Islet precursor cell (in vitro differentiated cells): ENCODE measurements around the gene DAGLB.
"Not testable (repeated sequence)": the region's sequence is repeated elsewhere in the genome, so short reads cannot be mapped to it uniquely, and the experiment has no call there.

Experiments
- DNase-seq: peaks from one replicate; pipeline ENCODE4 v3.0.0-alpha.2; 2018

DAGLB gene, protein sequence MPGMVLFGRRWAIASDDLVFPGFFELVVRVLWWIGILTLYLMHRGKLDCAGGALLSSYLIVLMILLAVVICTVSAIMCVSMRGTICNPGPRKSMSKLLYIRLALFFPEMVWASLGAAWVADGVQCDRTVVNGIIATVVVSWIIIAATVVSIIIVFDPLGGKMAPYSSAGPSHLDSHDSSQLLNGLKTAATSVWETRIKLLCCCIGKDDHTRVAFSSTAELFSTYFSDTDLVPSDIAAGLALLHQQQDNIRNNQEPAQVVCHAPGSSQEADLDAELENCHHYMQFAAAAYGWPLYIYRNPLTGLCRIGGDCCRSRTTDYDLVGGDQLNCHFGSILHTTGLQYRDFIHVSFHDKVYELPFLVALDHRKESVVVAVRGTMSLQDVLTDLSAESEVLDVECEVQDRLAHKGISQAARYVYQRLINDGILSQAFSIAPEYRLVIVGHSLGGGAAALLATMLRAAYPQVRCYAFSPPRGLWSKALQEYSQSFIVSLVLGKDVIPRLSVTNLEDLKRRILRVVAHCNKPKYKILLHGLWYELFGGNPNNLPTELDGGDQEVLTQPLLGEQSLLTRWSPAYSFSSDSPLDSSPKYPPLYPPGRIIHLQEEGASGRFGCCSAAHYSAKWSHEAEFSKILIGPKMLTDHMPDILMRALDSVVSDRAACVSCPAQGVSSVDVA

DNA sequence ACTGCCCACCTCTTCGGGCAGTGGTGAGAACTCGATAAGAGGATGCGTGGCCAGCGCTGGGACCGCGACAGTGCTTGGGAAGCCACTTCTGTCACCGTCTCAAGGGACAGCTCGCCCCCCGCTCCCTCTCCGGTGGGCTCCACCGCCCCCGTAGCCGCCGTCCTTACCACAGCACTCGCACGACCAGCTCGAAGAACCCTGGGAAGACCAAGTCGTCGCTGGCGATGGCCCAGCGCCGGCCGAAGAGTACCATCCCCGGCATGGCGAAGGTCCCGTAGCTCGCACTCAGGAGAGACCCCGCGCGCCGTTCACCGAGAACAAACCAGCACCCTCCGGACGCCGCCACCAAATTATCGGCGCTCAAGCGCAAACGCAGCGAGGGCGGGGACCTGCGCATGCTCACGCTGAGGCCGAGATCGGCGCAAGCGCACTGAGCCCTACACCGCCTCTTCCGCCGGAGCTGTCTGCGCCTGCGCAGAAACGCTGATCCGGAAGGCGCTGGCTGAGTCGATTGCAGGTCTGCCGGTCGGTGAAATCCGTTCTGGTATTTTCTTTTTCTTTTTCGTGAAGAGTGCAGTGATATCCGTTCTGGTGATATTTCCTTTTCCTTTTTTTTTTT is at the start of gene DAGLB:
Gene DAGLB (minus strand): TSS at position 374 of the 619 bp plus-strand sequence. CDS start 112 bp downstream, at position 262.
- peak; percentile 94 for DNase-seq

DNA sequence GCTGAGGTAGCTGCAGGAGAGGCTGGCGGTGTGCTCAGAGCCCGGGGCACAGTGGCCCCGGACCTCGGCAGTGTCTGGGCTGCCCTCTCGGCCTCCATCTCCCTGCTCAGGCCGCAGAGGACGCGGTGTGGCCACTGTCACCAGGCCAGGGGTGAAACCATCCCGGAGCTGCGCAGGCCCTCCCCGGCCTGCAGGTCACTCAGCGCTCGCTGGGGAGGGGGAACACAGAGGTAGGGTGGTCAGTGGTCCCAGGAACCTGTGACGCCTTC is 49.8 kb upstream of the DAGLB start:
- no peak for DNase-seq

DNA sequence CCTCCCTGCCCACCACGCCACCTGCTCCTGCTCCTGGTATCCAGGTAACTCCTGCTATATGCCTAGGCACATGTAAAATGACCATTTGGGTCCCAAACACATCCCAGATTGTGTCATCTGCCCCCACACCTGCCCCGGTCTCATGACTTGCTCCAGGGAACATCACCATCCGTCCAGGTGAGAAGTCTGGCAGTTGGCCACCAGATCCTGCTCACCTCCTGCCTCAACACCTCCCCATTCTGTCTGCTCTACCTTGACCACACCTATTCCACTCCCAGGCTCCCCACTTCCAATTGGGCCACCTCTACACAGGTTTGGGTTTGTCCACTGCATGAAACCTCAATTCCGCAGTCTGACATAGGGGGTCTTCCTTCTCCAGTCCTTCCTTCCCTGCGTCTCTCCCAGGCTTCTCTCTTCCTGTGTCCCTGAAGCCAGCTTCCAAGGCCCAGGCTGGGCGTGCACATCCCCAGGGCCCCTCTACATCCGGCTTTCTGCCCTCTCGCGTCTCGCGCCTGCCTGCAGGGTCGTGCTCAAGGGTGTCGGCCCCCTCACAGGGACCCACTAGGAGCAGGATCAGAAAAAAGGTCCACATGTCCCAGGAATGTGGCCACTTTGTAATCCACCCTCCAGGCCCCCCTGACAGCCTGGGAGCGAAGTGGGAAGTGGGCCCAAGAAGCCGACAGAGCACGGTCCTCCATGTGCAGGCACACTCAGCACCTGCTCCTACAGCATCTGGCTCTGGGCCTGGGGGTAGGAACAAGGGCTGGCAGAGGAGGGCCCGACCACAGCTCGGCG is 49.3 kb upstream of the DAGLB start:
- DNase-seq, result no peak

DNA sequence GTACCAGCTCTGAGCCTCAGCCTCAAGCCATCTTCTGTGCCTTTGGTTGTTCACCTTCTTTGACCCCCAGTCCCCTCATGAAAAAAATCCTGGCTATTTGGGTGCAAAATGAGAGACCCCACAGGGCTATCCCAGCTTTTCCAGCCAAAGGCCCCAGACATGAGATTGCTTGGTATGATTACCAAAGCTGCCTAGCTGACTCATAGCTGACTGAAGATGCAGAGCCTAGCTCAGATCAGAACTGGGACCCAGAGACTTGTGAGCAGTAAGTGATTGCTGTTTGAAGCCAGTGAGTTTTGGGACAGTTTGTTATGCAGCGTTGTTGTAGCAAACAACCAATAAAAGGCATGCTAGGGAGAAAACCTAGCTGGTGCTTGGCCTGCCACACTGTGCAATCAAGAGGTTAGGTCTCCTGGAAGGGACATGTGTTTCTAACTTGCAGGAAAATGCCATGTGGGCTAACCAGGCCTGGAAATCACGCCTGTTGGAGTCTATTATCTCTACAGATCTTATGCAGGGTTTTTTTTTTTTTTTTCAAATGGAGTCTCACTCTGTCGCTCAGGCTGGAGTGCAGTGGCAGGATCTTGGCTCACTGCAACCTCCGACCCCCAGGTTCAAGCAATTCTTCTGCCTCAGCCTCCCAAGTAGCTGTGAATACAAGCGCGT is 48.0 kb upstream of the DAGLB start:
- DNase-seq, result peak; percentile 70

DNA sequence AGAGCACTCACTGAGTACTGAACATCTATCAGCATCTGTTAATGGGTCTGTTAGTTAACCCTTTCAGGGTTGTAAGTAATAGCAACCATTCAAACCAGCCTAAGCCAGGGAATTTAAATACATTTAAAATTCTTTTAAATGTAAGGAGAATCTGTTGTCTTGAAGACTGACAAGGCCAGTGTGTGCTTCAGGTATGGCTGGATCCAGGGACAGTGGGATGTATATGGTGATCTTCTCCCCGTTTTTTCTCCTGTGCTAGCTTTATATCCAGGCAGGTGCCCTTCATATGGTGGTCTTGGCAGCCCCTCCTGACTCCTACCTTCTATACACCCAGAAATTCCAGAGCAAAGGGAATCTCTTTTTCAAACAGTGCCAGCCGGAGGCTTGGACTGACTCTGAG is 46.6 kb upstream of the DAGLB start:
- no peak for DNase-seq

DNA sequence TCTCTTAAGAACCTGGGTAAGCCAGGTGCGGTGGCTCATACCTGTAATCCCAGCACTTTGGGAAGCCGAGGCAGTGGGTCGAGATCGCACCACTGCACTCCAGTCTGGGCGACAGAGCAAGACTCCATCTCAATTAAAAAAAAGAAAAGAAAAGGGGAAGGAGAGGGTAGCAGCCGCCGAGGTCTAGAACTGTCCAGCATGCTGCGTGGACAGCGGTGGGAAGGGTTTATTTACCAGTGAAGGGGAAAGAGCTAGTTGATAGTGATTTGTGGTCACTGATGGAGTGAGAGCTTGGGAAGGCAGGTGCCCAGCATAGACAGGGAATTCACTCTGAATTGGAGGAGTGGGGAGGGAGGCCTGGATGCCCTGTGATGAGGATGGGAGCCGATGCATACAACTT is 43.4 kb upstream of the DAGLB start:
- no peak for DNase-seq

DNA sequence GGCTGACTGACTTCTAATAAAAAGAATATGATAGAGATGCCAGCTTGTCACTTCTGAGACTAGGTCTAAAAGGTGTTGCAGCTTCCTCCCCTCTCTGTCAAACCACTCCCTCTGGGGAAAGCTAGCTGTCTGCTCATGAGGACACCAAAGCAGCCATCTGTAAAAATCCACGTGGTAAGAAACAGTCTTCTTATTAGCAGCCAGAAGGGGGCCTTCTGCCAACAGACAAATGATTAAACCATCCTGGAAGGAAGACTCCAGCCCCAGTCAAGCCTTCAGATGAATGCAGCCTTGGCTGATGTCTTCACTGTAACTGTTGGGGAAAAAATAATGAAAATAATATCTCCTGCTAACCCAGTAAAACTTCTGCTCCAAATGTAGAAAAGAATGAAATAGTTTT is 41.9 kb upstream of the DAGLB start:
- DNase-seq, result no peak

DNA sequence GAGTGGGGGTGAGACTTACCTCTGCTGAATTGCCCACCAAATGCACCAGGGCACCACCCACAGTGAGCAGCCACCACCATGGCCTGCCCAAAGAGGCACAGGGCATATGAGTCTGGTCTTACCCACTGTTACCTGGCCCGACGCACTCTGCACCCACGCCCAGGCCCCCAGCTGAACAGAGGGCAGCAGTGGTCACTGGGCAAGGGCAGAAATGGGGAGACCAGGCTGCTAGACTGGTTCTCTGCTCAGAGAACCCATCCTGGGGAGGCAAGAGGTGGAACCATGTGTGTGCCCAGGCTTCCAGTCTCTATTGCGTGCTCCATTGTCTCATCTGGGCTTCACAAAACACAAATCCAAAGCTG is 39.4 kb upstream of the DAGLB start:
- DNase-seq, result no peak

DNA sequence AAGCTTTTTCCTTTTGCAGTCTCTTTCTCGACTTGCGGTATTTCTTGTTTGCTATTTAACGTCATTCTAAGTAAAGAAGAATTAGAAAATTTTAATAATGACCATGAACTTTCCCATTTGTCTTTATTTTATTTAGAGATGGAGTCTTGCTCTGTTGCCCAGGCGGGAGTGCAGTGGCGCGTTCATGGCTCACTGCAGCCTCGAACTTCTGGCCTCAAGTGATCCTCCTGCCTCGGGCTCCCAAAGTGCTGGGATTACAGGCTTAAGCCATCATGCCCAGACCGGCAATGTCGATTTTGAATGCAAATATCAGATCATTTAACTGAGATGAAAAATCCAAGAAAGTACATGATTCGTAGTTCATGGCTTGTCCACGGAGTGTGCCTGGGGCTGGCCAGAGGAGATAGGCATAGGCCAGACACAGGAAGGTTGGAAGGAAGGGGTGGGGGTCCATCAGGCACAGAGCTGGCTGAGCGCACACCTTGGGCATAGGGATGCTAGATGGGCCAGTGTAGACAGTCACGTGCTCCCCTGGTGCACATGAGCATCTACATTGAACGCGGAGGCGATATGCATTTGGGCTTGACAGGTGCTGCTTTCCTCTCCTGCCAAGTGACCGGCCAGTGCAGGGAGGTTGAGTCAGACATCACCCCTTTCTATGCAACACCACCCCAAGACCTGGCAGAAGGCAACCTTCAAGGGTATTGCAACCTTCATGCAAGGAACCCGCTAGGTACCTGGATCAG is 38.9 kb upstream of the DAGLB start:
- no peak for DNase-seq

DNA sequence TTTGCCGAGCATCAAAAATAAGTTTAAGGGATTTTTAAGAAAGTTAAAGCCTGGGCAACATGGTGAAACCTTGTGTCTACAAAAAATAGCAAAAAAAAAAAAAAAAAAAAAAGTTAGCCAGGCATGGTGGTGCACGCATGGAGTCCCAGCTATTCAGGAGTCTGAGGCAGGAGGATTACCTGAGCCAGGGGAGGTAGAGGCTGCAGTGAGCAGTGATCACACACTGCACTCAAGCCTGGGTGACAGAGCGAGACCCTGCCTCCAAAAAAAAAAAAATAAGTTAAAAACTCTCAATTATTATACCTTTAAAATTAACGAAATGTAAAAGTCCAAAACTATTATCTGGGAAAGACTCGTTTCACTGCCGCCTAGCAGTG is 35.0 kb upstream of the DAGLB start:
- DNase-seq, result no peak

DNA sequence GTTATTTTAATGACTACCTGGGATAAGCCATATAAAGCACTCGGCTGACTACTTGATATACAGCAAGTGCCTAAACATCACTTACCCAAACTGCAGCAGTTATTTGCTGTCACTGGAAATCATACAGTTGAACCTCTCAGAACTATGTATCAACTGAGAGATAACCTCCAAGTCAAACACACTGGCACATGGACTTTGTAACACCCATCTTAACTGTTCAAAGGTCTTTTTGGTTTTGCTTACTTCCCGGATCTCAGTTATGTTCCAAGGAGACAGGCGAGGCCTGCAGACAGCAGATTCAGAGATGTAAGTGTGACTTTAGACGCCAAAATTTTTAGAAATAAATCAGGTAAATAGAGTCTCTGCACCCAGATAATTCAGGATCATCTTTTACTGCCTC is 34.6 kb upstream of the DAGLB start:
- no peak for DNase-seq

DNA sequence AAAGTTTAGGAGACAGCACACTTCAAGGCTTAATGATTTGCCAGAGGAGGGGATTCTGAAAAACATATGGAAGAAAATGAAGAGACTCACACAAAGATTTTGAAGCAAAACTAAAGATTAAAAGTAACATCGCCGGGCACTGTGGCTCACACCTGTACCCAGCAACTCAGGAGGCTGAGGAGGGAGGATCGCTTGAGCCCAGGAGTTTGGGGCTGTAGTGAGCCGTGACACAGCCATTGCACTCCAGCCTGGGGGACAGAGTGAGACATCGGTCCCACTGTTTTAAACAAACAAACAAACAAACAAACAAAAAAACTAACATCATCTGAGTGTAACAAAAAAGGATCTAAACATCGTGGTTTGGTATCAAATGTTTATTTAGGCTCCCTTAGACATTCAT is 33.7 kb upstream of the DAGLB start:
- no peak for DNase-seq

DNA sequence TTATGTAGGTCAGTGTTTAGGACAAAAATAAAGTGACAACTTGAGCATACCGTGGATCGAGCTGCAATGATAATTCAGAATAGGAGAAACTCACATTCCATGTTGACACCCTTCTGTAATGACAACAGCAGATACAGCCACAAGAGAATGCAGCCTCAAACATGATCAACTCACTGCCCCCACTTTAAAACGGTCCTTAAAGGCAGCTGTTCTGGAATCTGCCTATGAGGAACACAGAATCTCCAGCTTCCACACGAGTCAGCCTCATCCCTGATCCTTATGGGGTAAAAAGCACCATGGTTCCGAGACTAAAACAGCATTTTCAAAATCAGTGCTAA is 32.5 kb upstream of the DAGLB start:
- no peak for DNase-seq

DNA sequence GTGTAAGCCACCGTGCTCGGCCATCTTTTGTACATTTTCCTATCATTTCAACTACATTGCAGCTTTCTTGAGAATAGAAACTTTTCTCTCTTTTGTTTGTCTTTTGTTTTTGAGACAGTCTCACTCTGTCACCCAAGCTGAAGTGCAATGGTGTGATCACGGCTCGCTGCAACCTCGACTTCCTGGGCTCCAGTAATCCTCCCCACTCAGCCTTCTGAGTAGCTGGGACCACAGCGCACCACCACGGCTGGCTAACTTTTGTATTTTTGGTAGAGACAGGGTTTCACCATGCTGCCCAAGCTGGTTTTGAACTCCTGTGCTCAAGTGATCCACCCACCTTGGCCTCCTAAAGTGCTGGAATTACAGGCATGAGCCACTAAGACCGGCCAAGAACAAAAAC is 31.3 kb upstream of the DAGLB start:
- no peak for DNase-seq

DNA sequence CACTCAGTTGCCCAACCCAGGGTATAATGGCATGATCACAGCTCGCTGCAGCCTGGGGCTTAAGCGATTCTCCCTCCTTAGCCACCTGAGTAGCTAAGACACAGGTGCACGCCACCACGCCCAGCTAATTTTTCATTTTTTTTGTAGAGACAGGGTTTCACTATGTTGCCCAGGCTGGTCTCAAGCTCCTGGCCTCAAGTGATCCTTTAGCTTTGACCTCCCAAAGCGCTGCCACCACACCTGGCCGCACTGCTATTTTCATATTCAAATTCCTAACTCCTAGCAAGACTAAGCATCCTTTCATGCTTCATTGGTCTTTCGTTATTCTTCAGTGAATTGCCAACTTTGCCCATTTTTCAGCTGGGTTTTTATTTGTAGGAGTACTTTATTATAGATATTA is 30.4 kb upstream of the DAGLB start:
- DNase-seq, result no peak

DNA sequence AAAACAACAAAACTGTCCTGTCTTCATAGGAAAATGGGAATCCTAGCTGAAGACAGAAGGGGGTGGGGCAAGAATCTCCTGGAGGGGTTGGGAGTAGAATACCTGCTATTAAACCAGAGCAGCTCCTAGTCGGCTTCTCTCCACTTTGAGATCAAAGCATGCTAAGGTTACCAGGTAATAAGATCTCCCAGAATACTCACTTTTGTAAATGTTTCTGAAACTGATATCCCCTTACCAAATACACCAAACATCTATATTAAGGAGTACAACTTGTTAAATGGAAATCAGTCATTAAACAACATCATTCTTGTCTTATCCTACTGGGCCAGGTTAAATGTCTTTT is 29.5 kb upstream of the DAGLB start:
- no peak for DNase-seq

DNA sequence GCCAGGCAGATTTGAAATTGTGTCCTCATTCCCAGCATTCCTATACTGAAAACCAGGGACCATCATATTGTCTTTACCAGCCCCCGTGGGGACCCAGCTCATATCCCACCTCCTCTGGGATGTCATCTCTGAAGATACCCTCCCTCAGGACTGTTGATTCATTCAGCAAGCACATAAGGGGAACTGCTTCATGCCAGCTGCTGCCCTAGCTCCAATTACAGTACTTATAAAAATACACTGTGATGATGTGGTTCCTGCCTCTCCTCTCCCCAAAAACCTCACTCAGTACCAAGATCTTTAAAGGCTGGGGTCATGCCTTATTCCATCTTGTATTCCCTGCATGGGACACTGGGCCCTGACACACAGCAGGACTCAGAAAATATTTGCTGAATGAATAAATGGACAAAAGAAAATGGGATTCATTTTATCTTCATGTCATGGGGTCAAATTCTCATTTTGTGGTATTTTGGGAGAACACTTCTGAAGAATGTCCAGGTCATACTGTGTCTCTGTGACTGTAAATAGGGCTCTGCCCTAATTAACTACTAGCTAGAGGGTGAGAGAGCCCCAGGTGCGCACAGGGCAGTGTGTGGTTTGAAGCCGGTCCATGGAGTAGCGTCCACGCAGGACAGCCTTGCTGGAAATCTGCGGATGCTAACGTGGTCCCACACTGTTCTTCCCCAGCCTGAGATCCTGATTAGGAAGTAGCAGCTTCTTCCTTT is 29.0 kb upstream of the DAGLB start:
- DNase-seq, result no peak

DNA sequence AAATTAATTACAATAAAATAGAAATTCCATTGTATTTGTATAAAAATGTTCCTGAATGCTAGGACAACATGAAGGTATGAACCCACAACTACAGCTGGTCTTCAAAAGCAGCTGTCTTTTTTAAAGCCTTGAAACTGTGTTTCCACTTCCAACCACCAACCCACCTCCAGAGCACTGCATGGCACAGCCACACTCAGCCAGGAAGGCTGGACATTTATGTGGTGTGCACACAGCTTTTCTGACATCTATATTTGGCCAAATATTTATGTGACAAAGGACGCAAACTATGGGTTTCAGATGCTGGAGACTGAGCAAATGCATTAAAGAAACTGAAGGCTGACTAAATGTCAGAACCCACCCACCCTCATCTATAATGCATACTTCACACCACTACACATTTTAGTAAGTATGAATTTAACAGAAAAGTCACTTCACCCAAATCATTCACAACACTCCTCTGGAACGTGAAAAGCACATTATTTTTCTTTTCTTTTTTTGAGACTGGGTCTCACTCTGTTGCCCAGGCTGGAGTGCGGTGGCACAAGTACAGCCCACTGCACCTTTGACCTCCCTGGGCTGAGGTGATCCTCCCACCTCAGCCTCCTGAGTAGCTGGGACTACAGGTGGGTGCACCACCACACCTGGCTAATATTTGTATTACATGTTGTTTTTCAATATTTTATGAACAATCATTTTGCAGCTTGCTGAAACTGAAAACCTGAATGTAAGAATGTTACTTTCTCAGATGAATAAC is 27.9 kb upstream of the DAGLB start:
- DNase-seq, result no peak

DNA sequence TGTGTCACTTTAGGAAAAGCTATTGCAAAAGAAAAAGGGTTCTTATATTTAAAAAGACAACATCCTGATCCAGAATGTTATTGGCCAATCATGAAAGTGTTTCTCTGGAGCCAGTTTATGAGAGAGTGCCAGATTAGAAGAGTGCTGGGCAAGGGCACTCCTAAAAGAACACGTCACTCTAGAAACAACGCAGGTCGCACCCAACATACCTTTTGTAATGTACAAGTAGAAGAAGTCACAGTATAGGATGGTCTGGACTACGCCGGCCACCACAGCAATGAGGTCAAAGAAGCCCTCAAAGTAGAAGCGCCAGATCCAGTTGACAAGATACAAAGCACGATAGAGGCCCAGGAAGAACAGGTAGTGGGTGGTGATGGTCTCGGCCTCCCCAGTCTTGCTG is 18.1 kb upstream of the DAGLB start:
- DNase-seq, result no peak

DNA sequence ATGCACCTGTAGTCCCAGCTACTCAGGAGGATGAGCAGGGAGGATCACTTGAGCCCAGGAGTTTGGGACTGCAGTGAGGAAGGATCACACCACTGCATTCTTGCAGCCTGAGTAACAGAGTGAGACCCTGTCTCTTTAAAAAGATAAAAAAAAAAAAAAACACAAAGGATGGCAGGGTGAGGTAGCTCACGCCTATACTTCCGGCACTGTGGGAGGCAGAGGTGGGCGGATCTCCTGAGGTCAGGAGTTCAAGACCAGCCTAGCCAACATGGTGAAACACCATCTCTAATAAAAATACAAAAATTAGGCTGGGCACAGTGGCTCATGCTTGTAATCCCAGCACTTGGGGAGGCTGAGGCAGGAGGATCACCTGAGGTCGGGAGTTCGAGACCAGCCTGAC is 15.9 kb upstream of the DAGLB start:
- DNase-seq, result not testable (repeated sequence)

DNA sequence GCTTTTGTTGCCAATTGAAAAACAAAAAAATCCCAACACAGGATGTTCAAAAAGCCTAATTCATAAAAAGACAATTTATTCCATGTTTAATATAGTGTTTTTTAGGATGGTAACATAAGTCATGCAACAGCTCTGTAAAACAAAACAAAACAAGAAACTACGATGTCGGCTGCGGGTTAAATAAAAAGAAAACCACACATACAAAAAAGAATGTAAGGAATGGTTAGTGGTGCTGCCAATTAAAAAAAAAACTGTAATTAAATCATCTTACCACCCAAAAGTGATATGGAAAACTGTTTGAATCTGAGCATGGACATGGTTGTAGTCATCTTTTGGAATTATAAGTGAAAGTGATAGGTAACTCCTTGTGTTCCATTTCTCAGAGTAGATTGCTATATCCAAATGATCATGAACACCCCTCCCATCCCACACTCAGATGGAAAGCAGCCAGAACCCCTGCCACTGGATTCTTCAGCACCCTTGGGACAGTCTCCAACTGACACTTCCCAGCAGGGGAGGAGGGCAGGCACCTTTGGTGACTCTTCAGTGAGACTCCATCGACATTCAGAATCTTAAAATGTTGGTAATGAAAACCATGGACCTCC is 14.3 kb upstream of the DAGLB start:
- no peak for DNase-seq
